ENCODE measurements around the gene HUNK. TPM values are rescaled to one million over a fixed set of nuclear protein-coding genes. Genes with fewer than 3 reads are reported as not detected.

HUNK gene
- total and polyA plus RNA-seq, 2 donors (not counting 1 experiment from before 2014, with no cell fraction given): 0.01 to 0.07 TPM

DNA sequence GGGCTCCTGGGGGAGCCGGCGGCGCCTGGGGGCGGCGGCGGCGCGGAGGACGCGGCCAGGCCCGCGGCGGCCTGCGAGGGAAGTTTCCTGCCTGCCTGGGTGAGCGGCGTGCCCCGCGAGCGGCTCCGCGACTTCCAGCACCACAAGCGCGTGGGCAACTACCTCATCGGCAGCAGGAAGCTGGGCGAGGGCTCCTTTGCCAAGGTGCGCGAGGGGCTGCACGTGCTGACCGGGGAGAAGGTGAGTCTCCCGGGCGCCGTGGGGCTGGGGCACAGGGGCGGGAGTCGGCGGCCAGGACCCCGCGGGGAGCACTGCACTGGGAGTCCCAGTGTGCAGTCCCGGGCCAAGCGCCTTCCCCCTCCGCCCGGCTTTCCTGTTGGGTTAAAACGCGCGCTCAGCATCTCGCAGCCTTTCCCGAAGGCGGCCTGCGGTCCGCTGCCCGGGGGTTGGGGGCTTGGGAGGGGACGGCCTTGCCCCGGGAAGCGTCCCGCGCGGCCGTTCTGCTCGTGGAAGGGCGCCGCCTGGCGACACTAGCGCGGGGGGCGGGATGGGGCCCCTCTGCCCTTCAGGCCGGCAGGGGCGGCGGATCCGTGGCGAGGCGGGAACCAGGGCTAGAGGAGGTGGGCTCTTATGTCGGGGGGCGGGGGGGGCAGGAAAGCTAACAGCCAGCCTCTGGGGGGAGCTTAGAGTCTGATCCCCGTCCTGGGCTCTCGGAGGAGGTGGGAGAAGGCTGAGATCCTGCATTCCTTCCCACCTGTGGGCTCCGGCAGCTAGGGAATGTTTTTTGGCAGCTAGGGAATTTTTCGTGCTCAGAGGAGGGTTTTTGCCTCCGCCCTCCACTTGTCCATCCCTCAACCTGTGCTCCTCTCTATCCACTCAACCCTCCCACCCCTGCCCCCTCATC, 1.1 kb downstream of the HUNK start:
- H3K27ac Mint-ChIP-seq: no peak overlapping the region
- H3K27me3 Mint-ChIP-seq: peaks cover 55% of the 10 kb centered on the region
- H3K9me3 ChIP-seq (ENCODE audit: control extremely low read depth in 1 of 3, control insufficient read depth in 2 of 3, insufficient read depth in 1 of 3, low read length in 2 of 3): peaks cover 0 to 5% (median 0%) of the 10 kb centered on the region in 3 donors
- H3K9me3 Mint-ChIP-seq (ENCODE audit: insufficient read depth): no peaks in the 10 kb centered on the region
- no peaks in the 10 kb centered on the region for H3K79me2 ChIP-seq (ENCODE audit: control insufficient read depth, insufficient read depth, low read length)
- POLR2A ChIA-PET: no interaction called here
- TF ChIP-seq EZH2 (IDR thresholded peaks at IDR 0.05; ENCODE audit: borderline replicate concordance, insufficient read depth, low read depth, low read length, poor library complexity, severe bottlenecking): no peak
- peak; percentile 64 for TF ChIP-seq CTCF (IDR thresholded peaks at IDR 0.05)
- CTCF ChIA-PET: interaction anchor here (1.2 to 2.7 kb wide), 3 partner anchors 8 to 176 kb away, joined by 4 to 9 read pairs (median 9); no protein-coding TSS in a partner anchor
- DNase-seq: peak; percentile 58
- WGBS (ENCODE audit: insufficient coverage): under 1% methylated on average over 62 of the region's 77 CpGs
- H3K27me3 ChIP-seq (replicated peaks in 1 of 4; ENCODE audit: control extremely low read depth in 1 of 4, control insufficient read depth in 3 of 4, insufficient read depth in 4 of 4, low read length in 3 of 4): peaks cover 0 to 69% (median 24%) of the 10 kb centered on the region in 4 experiments
- H3K4me1 Mint-ChIP-seq: peaks cover 10% of the 10 kb centered on the region
- H3K9ac ChIP-seq (ENCODE audit: low read length): peak overlapping the region; percentile 57
- no peaks in the 10 kb centered on the region for H3K36me3 ChIP-seq (replicated peaks in 1 of 2; ENCODE audit: control extremely low read depth in 1 of 2, control insufficient read depth in 1 of 2, extremely low read depth in 1 of 2, insufficient read depth in 2 of 2, low read length in 1 of 2)
- intact Hi-C loops (cut with micrococcal nuclease): loop anchor here (1.0 to 5.0 kb wide), 3 partner anchors 87 to 217 kb away; partner anchors contain the start of gene SOD1
- peak overlapping the region; percentile 57 for H3K4me3 Mint-ChIP-seq
- peak overlapping the region; percentile 86 for H3K4me2 ChIP-seq (replicated peaks; ENCODE audit: low read depth, low read length, poor library complexity, severe bottlenecking)
- ATAC-seq (ENCODE audit: low read depth): peak; percentile 57
- peaks cover 14 to 22% of the 10 kb centered on the region in 2 donors for H3K4me1 ChIP-seq (ENCODE audit: control insufficient read depth in 2 of 2, insufficient read depth in 2 of 2, low read length in 2 of 2)
- H2AFZ ChIP-seq (ENCODE audit: insufficient read depth, low read depth, low read length, poor library complexity, severe bottlenecking): peak overlapping the region; percentile 64
- H4K20me1 ChIP-seq (ENCODE audit: control insufficient read depth, insufficient read depth, low read length, poor library complexity, severe bottlenecking): no peaks in the 10 kb centered on the region
- peak overlapping the region in 4 of 5 experiments; percentile 32 to 65 (median 50) for H3K4me3 ChIP-seq (ENCODE audit: control extremely low read depth in 1 of 5, extremely low read depth in 1 of 5, insufficient read depth in 1 of 5, low read depth in 2 of 5, low read length in 4 of 5)
- H3K27ac ChIP-seq (ENCODE audit: low read length in 2 of 2): no peak overlapping the region

All from B cell (primary cell).